Keratinocyte (primary cell): Measurements from ENCODE around the gene CTXND1. TPM values are rescaled to one million over a fixed set of nuclear protein-coding genes. Genes with fewer than 3 reads are reported as not detected.

ENCODE experiments used
- DNase-seq: peaks from one replicate; pipeline ENCODE4 v3.0.0-alpha.2; 2011; ENCODE audit warnings: low read depth, missing footprints, low spot score
- FAIRE-seq: peaks from 2 replicates; lab custom pipeline; 2011; peaks lifted over from hg19 to GRCh38; lab: Jason Lieb, UNC
- H2AFZ ChIP-seq: 2 replicates; pipeline ENCODE4 v1.6.0; 2012; ENCODE audit warnings: low read length, control low read depth, inconsistent platforms; ENCODE audit not compliant: control insufficient read depth
- H3K27ac ChIP-seq: 2 replicates; pipeline ENCODE4 v1.5.1; 2011; ENCODE audit warnings: low read length; ENCODE audit not compliant: control insufficient read depth, insufficient read depth
- H3K27me3 ChIP-seq: 3 replicates; pipeline ENCODE4 v1.6.0; 2011; ENCODE audit warnings: low read length; ENCODE audit not compliant: control insufficient read depth, insufficient read depth; ENCODE audit errors: extremely low read depth
- H3K36me3 ChIP-seq, 2 experiments: 2 replicates in 1 of 2; 3 replicates in 1 of 2; pipeline ENCODE4 v1.5.1; 2011; ENCODE audit warnings: low read length in 2 of 2, mild to moderate bottlenecking in 1 of 2; ENCODE audit not compliant: control insufficient read depth in 2 of 2, insufficient read depth in 2 of 2; ENCODE audit errors: extremely low read depth in 1 of 2
- H3K4me1 ChIP-seq: 3 replicates; pipeline ENCODE4 v1.5.1; 2011; ENCODE audit warnings: low read length; ENCODE audit not compliant: control insufficient read depth, insufficient read depth; ENCODE audit errors: extremely low read depth
- H3K4me2 ChIP-seq: 3 replicates; pipeline ENCODE4 v1.6.0; 2011; ENCODE audit warnings: low read depth, low read length; ENCODE audit not compliant: control insufficient read depth, insufficient read depth; ENCODE audit errors: extremely low read depth
- H3K4me3 ChIP-seq, 3 experiments: fragments of 200-600 bp in 1 of 3; sonication (generic) in 1 of 3; 2 replicates in 2 of 3; 3 replicates in 1 of 3; pipeline ENCODE4 v1.5.1; 2011 to 2016; ENCODE audit warnings: low read length in 3 of 3, mild to moderate bottlenecking in 3 of 3, control low read depth in 2 of 3, inconsistent platforms in 1 of 3, low read depth in 1 of 3, mixed read lengths in 1 of 3, mixed run types in 1 of 3, moderate library complexity in 1 of 3; ENCODE audit not compliant: control insufficient read depth in 2 of 3, insufficient read depth in 2 of 3; ENCODE audit errors: extremely low read depth in 1 of 3
- H3K79me2 ChIP-seq: 2 replicates; pipeline ENCODE4 v1.6.0; 2012; ENCODE audit warnings: low read length; ENCODE audit not compliant: control insufficient read depth, insufficient read depth
- H3K9ac ChIP-seq: 3 replicates; pipeline ENCODE4 v1.6.0; 2011; ENCODE audit warnings: low read length; ENCODE audit not compliant: control insufficient read depth, insufficient read depth; ENCODE audit errors: extremely low read depth
- H3K9me1 ChIP-seq: 3 replicates; pipeline ENCODE4 v1.6.0; 2011; ENCODE audit warnings: low read length; ENCODE audit not compliant: control insufficient read depth, insufficient read depth; ENCODE audit errors: extremely low read depth
- H3K9me3 ChIP-seq: 2 replicates; pipeline ENCODE4 v1.5.1; 2012; ENCODE audit warnings: low read depth, low read length; ENCODE audit not compliant: control insufficient read depth
- H4K20me1 ChIP-seq: 3 replicates; pipeline ENCODE4 v1.6.0; 2011; ENCODE audit warnings: low read length; ENCODE audit not compliant: control insufficient read depth, insufficient read depth; ENCODE audit errors: extremely low read depth
- EZH2 ChIP-seq: IDR thresholded peaks from one replicate; pipeline ENCODE4 v1.6.1; 2012; ENCODE audit warnings: inconsistent platforms, mild to moderate bottlenecking, low read length, moderate library complexity
- dilution Hi-C: fragments of 300-500 bp; cut with MboI; formaldehyde crosslinking; loops from one replicate; pipeline ENCODE4 v1.7.0; 2020; ENCODE audit warnings: low sequenced_read_pairs; ENCODE audit not compliant: extremely low pct_ligation_motif_present
- polyA plus RNA-seq, 5 experiments: library from polyadenylated mRNA; depleted of rRNA in 3 of 5; stranded (reverse) in 3 of 5; stranded (forward) in 1 of 5; unstranded in 1 of 5; fragments of >200 nt; gene quantifications; 1 replicate in 1 of 5; 2 replicates in 3 of 5; 3 replicates in 1 of 5; pipeline versions ENCODE4 v1.2.1 to v1.2.3, GENCODE V29; 2011 to 2012; ENCODE audit warnings: missing spikeins in 2 of 5, low read depth in 1 of 5, low replicate concordance in 1 of 5
- TF ChIP-seq, protein P1 (sequence below), 3 experiments: IDR thresholded peaks in 1 of 3; conservative IDR thresholded peaks in 1 of 3; optimal IDR thresholded peaks in 1 of 3; 2 replicates in 2 of 3; 3 replicates in 1 of 3; pipeline versions ENCODE3 to v1.5.1; 2011; ENCODE audit warnings: low read length in 3 of 3, mild to moderate bottlenecking in 3 of 3, moderate library complexity in 2 of 3, control low read depth in 1 of 3, inconsistent platforms in 1 of 3; ENCODE audit not compliant: insufficient read depth in 2 of 3; ENCODE audit errors: extremely low read depth in 1 of 3

The CTXND1 gene
- polyA plus RNA-seq, 1 donor (not counting 4 experiments of a cell fraction or from before 2014, with no cell fraction given), result not detected

DNA sequence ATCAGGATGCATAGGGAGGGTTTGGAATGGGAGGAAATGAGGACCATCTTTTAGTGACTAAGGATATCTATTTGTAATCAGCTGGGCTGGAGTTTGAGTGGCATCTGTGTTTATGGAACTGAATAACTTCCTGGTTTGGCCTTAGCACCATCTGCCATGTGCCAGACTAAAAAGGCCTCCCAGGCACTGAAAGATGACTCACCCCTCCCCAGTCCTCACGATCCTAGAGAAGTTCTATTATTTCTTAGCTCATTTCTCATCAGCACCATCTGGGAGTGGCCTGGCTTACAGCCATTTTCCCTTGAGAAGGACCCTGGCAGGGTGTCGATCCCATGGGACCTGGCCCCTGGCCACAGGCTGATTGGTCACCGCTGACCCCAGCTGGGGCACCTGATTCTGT lies 23.9 kb upstream of the CTXND1 start:
- dilution Hi-C loops, result no loop called here
- H3K9me3 ChIP-seq, result no peaks in the 10 kb centered on the region
- DNase-seq, result no peak
- no peaks in the 10 kb centered on the region for H3K9me1 ChIP-seq
- TF ChIP-seq, protein P1, sequence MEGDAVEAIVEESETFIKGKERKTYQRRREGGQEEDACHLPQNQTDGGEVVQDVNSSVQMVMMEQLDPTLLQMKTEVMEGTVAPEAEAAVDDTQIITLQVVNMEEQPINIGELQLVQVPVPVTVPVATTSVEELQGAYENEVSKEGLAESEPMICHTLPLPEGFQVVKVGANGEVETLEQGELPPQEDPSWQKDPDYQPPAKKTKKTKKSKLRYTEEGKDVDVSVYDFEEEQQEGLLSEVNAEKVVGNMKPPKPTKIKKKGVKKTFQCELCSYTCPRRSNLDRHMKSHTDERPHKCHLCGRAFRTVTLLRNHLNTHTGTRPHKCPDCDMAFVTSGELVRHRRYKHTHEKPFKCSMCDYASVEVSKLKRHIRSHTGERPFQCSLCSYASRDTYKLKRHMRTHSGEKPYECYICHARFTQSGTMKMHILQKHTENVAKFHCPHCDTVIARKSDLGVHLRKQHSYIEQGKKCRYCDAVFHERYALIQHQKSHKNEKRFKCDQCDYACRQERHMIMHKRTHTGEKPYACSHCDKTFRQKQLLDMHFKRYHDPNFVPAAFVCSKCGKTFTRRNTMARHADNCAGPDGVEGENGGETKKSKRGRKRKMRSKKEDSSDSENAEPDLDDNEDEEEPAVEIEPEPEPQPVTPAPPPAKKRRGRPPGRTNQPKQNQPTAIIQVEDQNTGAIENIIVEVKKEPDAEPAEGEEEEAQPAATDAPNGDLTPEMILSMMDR (optimal IDR thresholded peaks at IDR 0.05 in 1 of 3, IDR thresholded peaks at IDR 0.05 in 1 of 3, conservative IDR thresholded peaks at IDR 0.05 in 1 of 3; ENCODE audit: extremely low read depth in 1 of 3, insufficient read depth in 2 of 3, low read length in 3 of 3), result no peak
- no peak for TF ChIP-seq EZH2
- no peaks in the 10 kb centered on the region for H4K20me1 ChIP-seq
- no peak overlapping the region for H3K4me2 ChIP-seq
- H3K9ac ChIP-seq, result no peak overlapping the region
- no peaks in the 10 kb centered on the region for H3K36me3 ChIP-seq
- no peak overlapping the region for H3K27ac ChIP-seq
- H3K79me2 ChIP-seq, result no peaks in the 10 kb centered on the region
- no peaks in the 10 kb centered on the region for H3K27me3 ChIP-seq
- no peak overlapping the region for H2AFZ ChIP-seq
- no peak for FAIRE-seq
- H3K4me3 ChIP-seq, result no peak overlapping the region
- H3K4me1 ChIP-seq, result no peaks in the 10 kb centered on the region

- dilution Hi-C loops, result no loop called here
- Histone ChIP-seq H3K9me3 (no peaks in the 10 kb centered on the region), H4K20me1 (no peaks in the 10 kb centered on the region), H3K4me1 (no peaks in the 10 kb centered on the region), H3K27me3 (no peaks in the 10 kb centered on the region), H3K4me2 (no peak overlapping the region), H3K27ac (no peak overlapping the region), H3K36me3 (no peaks in the 10 kb centered on the region), H2AFZ (no peak overlapping the region), H3K79me2 (no peaks in the 10 kb centered on the region), H3K4me3 (no peak overlapping the region), H3K9me1 (no peaks in the 10 kb centered on the region), H3K9ac (no peak overlapping the region)
- no peak for FAIRE-seq
- TF ChIP-seq EZH2, result no peak
- TF ChIP-seq, protein P1 (optimal IDR thresholded peaks at IDR 0.05 in 1 of 3, IDR thresholded peaks at IDR 0.05 in 1 of 3, conservative IDR thresholded peaks at IDR 0.05 in 1 of 3; ENCODE audit: extremely low read depth in 1 of 3, insufficient read depth in 2 of 3, low read length in 3 of 3), result no peak
- DNase-seq, result no peak
Observed at GRCh38 chr15:80274996-80275395, 23.0 kb upstream of the CTXND1 start.
